Fibroblast of lung (primary cell): Measurements from ENCODE around the gene COPA. TPM values are rescaled to one million over a fixed set of nuclear protein-coding genes. Genes with fewer than 3 reads are reported as not detected.

Experiments used
- DNase-seq, 2 donors: peaks; one replicate each; pipeline versions ENCODE4 v3.0.0 to v3.0.0-alpha.2; 2010; ENCODE audit warnings: low read depth in 2 of 2
- H2AFZ ChIP-seq: 2 replicates; pipeline ENCODE4 v1.5.1; 2012; ENCODE audit warnings: low read length, control low read depth, inconsistent platforms
- H3K27ac ChIP-seq: 2 replicates; pipeline ENCODE4 v1.5.1; 2011; ENCODE audit warnings: low read length, control low read depth; ENCODE audit not compliant: insufficient read depth
- H3K27me3 ChIP-seq: 2 replicates; pipeline ENCODE4 v1.5.1; 2011; ENCODE audit warnings: mild to moderate bottlenecking, low read length; ENCODE audit not compliant: control insufficient read depth, insufficient read depth
- H3K36me3 ChIP-seq: 2 replicates; pipeline ENCODE4 v1.5.1; 2011; ENCODE audit warnings: low read length; ENCODE audit not compliant: control insufficient read depth, insufficient read depth
- H3K4me1 ChIP-seq: 2 replicates; pipeline ENCODE4 v1.5.1; 2011; ENCODE audit warnings: low read length; ENCODE audit not compliant: control insufficient read depth, insufficient read depth; ENCODE audit errors: extremely low read depth
- H3K4me2 ChIP-seq: 2 replicates; pipeline ENCODE4 v1.5.1; 2011; ENCODE audit warnings: low read length, control low read depth; ENCODE audit not compliant: insufficient read depth; ENCODE audit errors: extremely low read depth
- H3K4me3 ChIP-seq, 4 experiments: fragments of 200-600 bp in 1 of 4; sonication (generic) in 1 of 4; replicated peaks in 1 of 4; 2 replicates each; pipeline ENCODE4 v1.5.1; 2011 to 2016; ENCODE audit warnings: low read length in 4 of 4, low read depth in 3 of 4, mild to moderate bottlenecking in 3 of 4, control low read depth in 2 of 4, inconsistent platforms in 1 of 4, mixed read lengths in 1 of 4; ENCODE audit not compliant: insufficient read depth in 1 of 4; ENCODE audit errors: control extremely low read depth in 1 of 4
- H3K79me2 ChIP-seq: 2 replicates; pipeline ENCODE4 v1.5.1; 2012; ENCODE audit warnings: mild to moderate bottlenecking, low read length, inconsistent platforms; ENCODE audit not compliant: control insufficient read depth, insufficient read depth
- H3K9ac ChIP-seq: 2 replicates; pipeline ENCODE4 v1.5.1; 2011; ENCODE audit warnings: mild to moderate bottlenecking, low read length, control low read depth; ENCODE audit not compliant: insufficient read depth
- H3K9me3 ChIP-seq: 2 replicates; pipeline ENCODE4 v1.5.1; 2012; ENCODE audit warnings: low read depth, low read length; ENCODE audit not compliant: control insufficient read depth, insufficient read depth
- H4K20me1 ChIP-seq: 2 replicates; pipeline ENCODE4 v1.5.1; 2011; ENCODE audit warnings: low read length; ENCODE audit not compliant: control insufficient read depth, insufficient read depth; ENCODE audit errors: extremely low read depth
- EZH2 ChIP-seq: IDR thresholded peaks from 2 replicates; pipeline ENCODE4 v1.5.1; 2012; ENCODE audit warnings: low read length, control low read depth, mild to moderate bottlenecking; ENCODE audit errors: missing control alignments
- polyA plus RNA-seq, 2 donors: library from polyadenylated mRNA; depleted of rRNA in 1 of 2; stranded (reverse) in 1 of 2; unstranded in 1 of 2; fragments of >200 nt; gene quantifications; 2 replicates each; pipeline ENCODE4 v1.2.1, GENCODE V29; 2011 to 2012; ENCODE audit warnings: missing spikeins in 1 of 2
- total RNA-seq: library from RNA; depleted of rRNA; stranded (reverse); fragments of >200 nt; gene quantifications from 2 replicates; pipeline ENCODE4 v1.2.1, GENCODE V29; 2014
- TF ChIP-seq, protein P1 (sequence below), 2 donors: IDR thresholded peaks in 1 of 2; conservative IDR thresholded peaks in 1 of 2; 1 replicate in 1 of 2; 2 replicates in 1 of 2; pipeline ENCODE4 v1.5.1; 2011 to 2012; ENCODE audit warnings: low read length in 2 of 2, control low read depth in 1 of 2, inconsistent platforms in 1 of 2, low read depth in 1 of 2, mild to moderate bottlenecking in 1 of 2

COPA gene
- total and polyA plus RNA-seq, 2 donors (not counting 1 experiment from before 2014, with no cell fraction given): 276 to 316 TPM

DNA sequence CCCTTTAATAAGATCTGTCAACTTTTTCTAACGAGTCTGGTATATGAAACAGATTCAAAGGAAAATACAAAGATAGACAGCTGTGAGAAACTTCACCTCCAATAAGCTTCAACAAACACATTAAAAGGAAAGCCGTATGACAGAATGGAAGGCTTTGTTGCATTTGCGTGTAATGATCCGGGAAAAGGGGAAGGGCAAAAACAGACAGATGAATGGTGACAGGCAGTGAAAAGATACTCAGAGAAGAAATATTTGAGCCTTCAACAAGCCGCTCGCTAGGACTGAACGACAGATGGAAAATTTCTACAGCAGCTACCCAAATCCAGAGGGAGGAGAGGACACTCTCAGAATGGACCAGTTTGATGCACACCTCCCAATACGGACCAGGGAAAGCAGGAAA, 14.9 kb downstream of the COPA start:
- H4K20me1 ChIP-seq: no peaks in the 10 kb centered on the region
- H3K27ac ChIP-seq: no peak overlapping the region
- peaks cover 25% of the 10 kb centered on the region for H3K36me3 ChIP-seq
- no peak overlapping the region for H2AFZ ChIP-seq
- no peaks in the 10 kb centered on the region for H3K27me3 ChIP-seq
- no peak overlapping the region for H3K9ac ChIP-seq
- no peaks in the 10 kb centered on the region for H3K9me3 ChIP-seq
- no peak overlapping the region for H3K4me3 ChIP-seq
- peaks cover 6% of the 10 kb centered on the region for H3K79me2 ChIP-seq
- H3K4me2 ChIP-seq: no peak overlapping the region
- H3K4me1 ChIP-seq: no peaks in the 10 kb centered on the region
- no peak for TF ChIP-seq EZH2
- TF ChIP-seq, protein P1, sequence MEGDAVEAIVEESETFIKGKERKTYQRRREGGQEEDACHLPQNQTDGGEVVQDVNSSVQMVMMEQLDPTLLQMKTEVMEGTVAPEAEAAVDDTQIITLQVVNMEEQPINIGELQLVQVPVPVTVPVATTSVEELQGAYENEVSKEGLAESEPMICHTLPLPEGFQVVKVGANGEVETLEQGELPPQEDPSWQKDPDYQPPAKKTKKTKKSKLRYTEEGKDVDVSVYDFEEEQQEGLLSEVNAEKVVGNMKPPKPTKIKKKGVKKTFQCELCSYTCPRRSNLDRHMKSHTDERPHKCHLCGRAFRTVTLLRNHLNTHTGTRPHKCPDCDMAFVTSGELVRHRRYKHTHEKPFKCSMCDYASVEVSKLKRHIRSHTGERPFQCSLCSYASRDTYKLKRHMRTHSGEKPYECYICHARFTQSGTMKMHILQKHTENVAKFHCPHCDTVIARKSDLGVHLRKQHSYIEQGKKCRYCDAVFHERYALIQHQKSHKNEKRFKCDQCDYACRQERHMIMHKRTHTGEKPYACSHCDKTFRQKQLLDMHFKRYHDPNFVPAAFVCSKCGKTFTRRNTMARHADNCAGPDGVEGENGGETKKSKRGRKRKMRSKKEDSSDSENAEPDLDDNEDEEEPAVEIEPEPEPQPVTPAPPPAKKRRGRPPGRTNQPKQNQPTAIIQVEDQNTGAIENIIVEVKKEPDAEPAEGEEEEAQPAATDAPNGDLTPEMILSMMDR (conservative IDR thresholded peaks at IDR 0.05 in 1 of 2, IDR thresholded peaks at IDR 0.05 in 1 of 2; ENCODE audit: low read depth in 1 of 2, low read length in 2 of 2): no peak
- no peak for DNase-seq

- TF ChIP-seq EZH2: no peak
- H2AFZ ChIP-seq: no peak overlapping the region
- no peaks in the 10 kb centered on the region for H3K4me1 ChIP-seq
- peaks cover 17% of the 10 kb centered on the region for H3K79me2 ChIP-seq
- H3K4me2 ChIP-seq: no peak overlapping the region
- no peak overlapping the region for H3K4me3 ChIP-seq
- H3K36me3 ChIP-seq: peaks cover 25% of the 10 kb centered on the region
- H3K27ac ChIP-seq: no peak overlapping the region
- no peaks in the 10 kb centered on the region for H3K9me3 ChIP-seq
- no peaks in the 10 kb centered on the region for H4K20me1 ChIP-seq
- H3K9ac ChIP-seq: no peak overlapping the region
- DNase-seq: no peak
- H3K27me3 ChIP-seq: no peaks in the 10 kb centered on the region
Observed at GRCh38 chr1:160326418-160326817, 16.6 kb downstream of the COPA start.

DNA sequence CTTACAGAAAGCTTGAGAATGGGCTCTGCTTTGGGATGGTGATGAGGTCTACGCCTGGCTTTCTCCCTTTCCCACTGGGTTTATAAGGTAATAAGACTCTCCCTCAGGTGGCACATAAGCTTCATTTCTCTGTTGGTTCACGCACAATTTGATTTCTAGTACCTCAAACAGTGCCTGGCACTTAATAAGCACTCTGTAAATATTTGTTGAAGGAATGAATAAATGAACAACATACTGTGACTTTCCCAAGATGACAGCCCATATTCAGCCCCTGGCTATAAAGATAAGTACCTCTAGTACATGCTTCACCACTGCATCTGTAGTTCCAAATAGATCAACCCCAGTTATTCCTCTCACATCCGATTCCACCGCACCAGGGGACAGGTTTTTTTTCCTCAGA, 17.8 kb downstream of the COPA start:
- H3K27me3 ChIP-seq: no peaks in the 10 kb centered on the region
- H2AFZ ChIP-seq: no peak overlapping the region
- no peaks in the 10 kb centered on the region for H3K9me3 ChIP-seq
- no peaks in the 10 kb centered on the region for H3K4me1 ChIP-seq
- H3K4me3 ChIP-seq: no peak overlapping the region
- H4K20me1 ChIP-seq: no peaks in the 10 kb centered on the region
- no peak overlapping the region for H3K9ac ChIP-seq
- no peak overlapping the region for H3K27ac ChIP-seq
- peaks cover 28% of the 10 kb centered on the region for H3K79me2 ChIP-seq
- no peak overlapping the region for H3K4me2 ChIP-seq
- no peak for DNase-seq
- peaks cover 21% of the 10 kb centered on the region for H3K36me3 ChIP-seq
- TF ChIP-seq EZH2: no peak
- TF ChIP-seq, protein P1 (conservative IDR thresholded peaks at IDR 0.05 in 1 of 2, IDR thresholded peaks at IDR 0.05 in 1 of 2; ENCODE audit: low read depth in 1 of 2, low read length in 2 of 2): no peak
